Islet precursor cell (in vitro differentiated cells): ENCODE results near the gene FLT3.

Experiments
- DNase-seq: peaks from one replicate; pipeline ENCODE4 v3.0.0-alpha.2; 2018

The FLT3 gene

DNA sequence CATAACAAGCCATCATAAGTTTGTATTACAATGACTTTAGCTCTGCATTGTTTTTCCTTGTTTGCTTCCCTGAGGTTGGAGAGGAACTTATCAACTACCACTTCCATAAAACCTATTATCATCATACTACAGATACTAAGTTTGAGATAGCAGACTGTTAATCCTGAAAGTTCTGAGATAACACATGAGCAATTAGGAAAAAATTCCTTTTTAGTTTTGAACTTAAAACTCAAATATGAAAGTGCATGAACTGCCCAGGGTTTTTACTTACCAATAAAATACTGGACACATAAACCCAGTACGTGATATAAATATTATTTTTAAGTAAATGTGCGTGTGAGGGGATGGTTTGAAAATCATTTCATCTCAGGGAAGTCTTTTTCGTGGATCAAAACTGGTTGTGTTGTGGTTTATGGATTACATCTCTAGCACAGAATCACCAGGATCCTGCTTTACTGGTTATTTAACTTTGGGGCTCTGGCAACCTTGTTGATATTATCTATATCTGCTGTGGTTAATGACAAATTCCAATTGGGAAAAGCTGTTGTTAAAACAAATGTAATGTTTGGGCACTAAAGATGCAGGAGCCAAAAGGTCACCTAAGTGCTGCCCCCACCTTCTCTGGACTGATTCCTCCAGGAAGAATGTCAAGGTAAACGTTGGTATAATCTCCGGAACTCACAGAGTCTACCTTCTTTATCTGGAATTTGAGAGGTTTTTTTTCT is 143.6 kb downstream of the FLT3 start:
- DNase-seq: peak; percentile 61

- no peak for DNase-seq
These were observed 145.3 kb downstream of the FLT3 start for GRCh38 chr13:27955014-27955591.

- DNase-seq: peak; percentile 89
These were observed 145.9 kb downstream of the FLT3 start for GRCh38 chr13:27954406-27954851.

DNA sequence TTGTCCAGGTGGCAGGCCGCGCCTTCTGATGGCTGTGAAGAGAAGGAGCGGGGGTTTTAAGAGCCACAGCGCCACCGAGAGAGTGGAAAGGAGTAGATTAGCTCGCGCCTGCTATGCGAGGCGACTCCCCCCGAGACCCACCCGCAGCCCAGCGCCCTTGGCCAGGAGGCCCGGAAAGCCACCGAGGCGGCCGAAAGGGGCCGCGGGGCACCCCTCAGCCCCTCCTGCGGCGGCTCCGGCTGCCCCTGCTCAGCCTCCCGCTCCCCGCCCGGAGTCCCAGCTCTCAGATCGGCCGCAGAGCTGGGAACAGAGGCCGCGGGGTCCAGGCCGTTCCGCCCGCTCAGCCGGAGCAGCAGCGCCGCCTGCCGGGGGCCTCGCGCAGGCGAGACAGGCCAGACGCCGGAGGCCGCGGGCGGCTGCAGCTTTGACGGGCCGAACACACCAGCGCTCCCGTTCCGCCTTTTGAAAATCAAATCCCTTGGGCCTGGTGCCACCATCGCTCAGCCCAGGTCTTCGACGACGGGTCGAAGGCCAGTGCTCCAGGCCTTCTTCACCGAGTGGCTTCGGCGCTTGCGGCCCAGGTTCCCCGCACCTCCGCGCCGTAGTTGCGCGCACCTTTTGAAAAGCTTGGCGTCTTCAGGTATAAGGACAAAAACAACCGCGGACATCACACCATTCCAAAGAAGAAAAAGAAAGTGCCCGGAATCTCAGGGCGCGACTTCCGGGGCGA is 146.5 kb downstream of the FLT3 start:
- peak; percentile 94 for DNase-seq
